HG03571 (cell line): Measurements from ENCODE around the gene ADCY7.
A peak's percentile ranks its signal among the peaks of the same experiment; 100 is the strongest.

ENCODE experiments used
- ATAC-seq: cut with Tn5 transposase; IDR thresholded peaks from one replicate; pipeline ENCODE4 v1.9.1; 2021; ENCODE audit not compliant: unreplicated experiment

The ADCY7 gene

GRCh38 chr16:50279504-50279865 lies 13.1 kb downstream of the ADCY7 start:
- no peak for ATAC-seq

GRCh38 chr16:50280932-50281331 lies 14.6 kb downstream of the ADCY7 start:
- ATAC-seq = no peak

GRCh38 chr16:50281391-50282009 lies 15.1 kb downstream of the ADCY7 start:
- ATAC-seq = peak; percentile 16

- ATAC-seq = peak; percentile 87
These were observed 15.7 kb downstream of the ADCY7 start for GRCh38 chr16:50282010-50282538.

GRCh38 chr16:50282955-50283631 lies 16.7 kb downstream of the ADCY7 start:
- no peak for ATAC-seq

- ATAC-seq = no peak
These were observed 18.0 kb downstream of the ADCY7 start for GRCh38 chr16:50284131-50284911.

GRCh38 chr16:50285406-50286003 lies 19.2 kb downstream of the ADCY7 start:
- ATAC-seq = no peak

- no peak for ATAC-seq
These were observed 20.3 kb downstream of the ADCY7 start for GRCh38 chr16:50286681-50287080.

GRCh38 chr16:50288026-50288425 lies 21.7 kb downstream of the ADCY7 start:
- ATAC-seq = no peak

- ATAC-seq = no peak
These were observed 22.6 kb downstream of the ADCY7 start for GRCh38 chr16:50288920-50289319.

- no peak for ATAC-seq
These were observed 23.8 kb downstream of the ADCY7 start for GRCh38 chr16:50289950-50290764.

GRCh38 chr16:50290856-50291255 lies 24.5 kb downstream of the ADCY7 start:
- ATAC-seq = no peak

- ATAC-seq = no peak
These were observed 25.6 kb downstream of the ADCY7 start for GRCh38 chr16:50291719-50292565.

- no peak for ATAC-seq
These were observed 26.2 kb downstream of the ADCY7 start for GRCh38 chr16:50292566-50292948.

GRCh38 chr16:50293041-50293783 lies 26.9 kb downstream of the ADCY7 start:
- no peak for ATAC-seq

- ATAC-seq = no peak
These were observed 27.9 kb downstream of the ADCY7 start for GRCh38 chr16:50293994-50294855.

- no peak for ATAC-seq
These were observed 28.6 kb downstream of the ADCY7 start for GRCh38 chr16:50294955-50295354.

GRCh38 chr16:50295541-50296132 lies 29.3 kb downstream of the ADCY7 start:
- ATAC-seq = no peak
